ENCODE measurements around the gene UCN. TPM values are rescaled to one million over a fixed set of nuclear protein-coding genes. Genes with fewer than 3 reads are reported as not detected.

Gene UCN
- polyA plus RNA-seq, 1 donor (not counting 4 experiments of a cell fraction or from before 2014, with no cell fraction given), result 0.10 TPM

GRCh38 chr2:27258051-27258450, 50.2 kb downstream of the UCN start:
- FAIRE-seq, result no peak
- peaks cover 59% of the 10 kb centered on the region for H3K27me3 ChIP-seq (ENCODE audit: control insufficient read depth, extremely low read depth, insufficient read depth, low read length)
- dilution Hi-C loops (cut with MboI; ENCODE audit: extremely low pct_ligation_motif_present, low sequenced_read_pairs), result no loop called here

More at GRCh38 chr2:27258051-27258450, 50.2 kb downstream of the UCN start:
- Histone ChIP-seq H2AFZ (ENCODE audit: control insufficient read depth, low read length) (no peak overlapping the region), H3K9me3 (ENCODE audit: control insufficient read depth, low read depth, low read length) (no peaks in the 10 kb centered on the region), H3K9ac (ENCODE audit: control insufficient read depth, extremely low read depth, insufficient read depth, low read length) (no peak overlapping the region), H3K4me3 (ENCODE audit: control insufficient read depth in 2 of 3, extremely low read depth in 1 of 3, insufficient read depth in 2 of 3, low read depth in 1 of 3, low read length in 3 of 3) (no peak overlapping the region), H3K36me3 (ENCODE audit: control insufficient read depth in 2 of 2, extremely low read depth in 1 of 2, insufficient read depth in 2 of 2, low read length in 2 of 2) (no peaks in the 10 kb centered on the region), H3K4me2 (ENCODE audit: control insufficient read depth, extremely low read depth, insufficient read depth, low read depth, low read length) (no peak overlapping the region), H4K20me1 (ENCODE audit: control insufficient read depth, extremely low read depth, insufficient read depth, low read length) (no peaks in the 10 kb centered on the region), H3K27ac (ENCODE audit: control insufficient read depth, insufficient read depth, low read length) (no peak overlapping the region), H3K79me2 (ENCODE audit: control insufficient read depth, insufficient read depth, low read length) (no peaks in the 10 kb centered on the region), H3K9me1 (ENCODE audit: control insufficient read depth, extremely low read depth, insufficient read depth, low read length) (no peaks in the 10 kb centered on the region), H3K4me1 (ENCODE audit: control insufficient read depth, extremely low read depth, insufficient read depth, low read length) (peaks cover 5% of the 10 kb centered on the region)
- TF ChIP-seq CTCF (optimal IDR thresholded peaks at IDR 0.05 in 1 of 3, IDR thresholded peaks at IDR 0.05 in 1 of 3, conservative IDR thresholded peaks at IDR 0.05 in 1 of 3; ENCODE audit: extremely low read depth in 1 of 3, insufficient read depth in 2 of 3, low read length in 3 of 3), result no peak
- no peak for TF ChIP-seq EZH2 (IDR thresholded peaks at IDR 0.05; ENCODE audit: low read length)
- DNase-seq (ENCODE audit: low read depth, low spot score), result no peak

Other genes starting within 250 kb of the UCN start
- 393 to 636 TPM (median 541 TPM) in 3 replicates for gene OST4, start 236.8 kb downstream of the UCN start, polyA plus RNA-seq
- 0.01 to 0.06 TPM (median 0.03 TPM) in 3 replicates for gene EMILIN1, start 229.8 kb downstream of the UCN start, polyA plus RNA-seq
- 0.06 to 0.36 TPM (median 0.21 TPM) in 3 replicates for gene KHK, start 221.7 kb downstream of the UCN start, polyA plus RNA-seq
- gene CGREF1, start 189.3 kb downstream of the UCN start, polyA plus RNA-seq, result 1.1 to 1.4 TPM (median 1.3 TPM) in 3 replicates
- not detected in 3 replicates for gene ABHD1, start 184.6 kb downstream of the UCN start, polyA plus RNA-seq
- gene PREB, start 173.8 kb downstream of the UCN start, polyA plus RNA-seq, result 48.7 to 51.0 TPM (median 50.9 TPM) in 3 replicates
- gene PRR30, start 169.0 kb downstream of the UCN start, polyA plus RNA-seq, result not detected in 3 replicates
- not detected in 3 replicates for gene TCF23, start 159.4 kb downstream of the UCN start, polyA plus RNA-seq
- 154 to 168 TPM (median 156 TPM) in 3 replicates for gene ATRAID, start 96.4 kb downstream of the UCN start, polyA plus RNA-seq
- 55.1 to 72.3 TPM (median 60.4 TPM) in 3 replicates for gene SLC5A6, start 96.2 kb downstream of the UCN start, polyA plus RNA-seq
- 17.1 to 33.3 TPM (median 21.0 TPM) in 3 replicates for gene CAD, start 91.1 kb downstream of the UCN start, polyA plus RNA-seq
- not detected in 3 replicates for gene SLC30A3, start 45.4 kb downstream of the UCN start, polyA plus RNA-seq
- not detected in 3 replicates for gene DNAJC5G, start 33.0 kb downstream of the UCN start, polyA plus RNA-seq
- gene TRIM54, start 26.0 kb downstream of the UCN start, polyA plus RNA-seq, result not detected in 3 replicates
- 117 to 162 TPM (median 125 TPM) in 3 replicates for gene MPV17, start 14.7 kb upstream of the UCN start, polyA plus RNA-seq
- 44.7 to 53.4 TPM (median 51.3 TPM) in 3 replicates for gene GTF3C2, start 48.3 kb upstream of the UCN start, polyA plus RNA-seq
- gene EIF2B4, start 61.9 kb upstream of the UCN start, polyA plus RNA-seq, result 43.1 to 54.9 TPM (median 54.2 TPM) in 3 replicates
- 79.4 to 101 TPM (median 83.3 TPM) in 3 replicates for gene SNX17, start 62.2 kb upstream of the UCN start, polyA plus RNA-seq
- 8.8 to 14.3 TPM (median 8.9 TPM) in 3 replicates for gene ZNF513, start 72.3 kb upstream of the UCN start, polyA plus RNA-seq
- 31.8 to 86.8 TPM (median 55.5 TPM) in 3 replicates for gene PPM1G, start 101.1 kb upstream of the UCN start, polyA plus RNA-seq
- 144 to 157 TPM (median 148 TPM) in 3 replicates for gene NRBP1, start 120.2 kb upstream of the UCN start, polyA plus RNA-seq
- 8.6 to 22.9 TPM (median 14.7 TPM) in 3 replicates for gene KRTCAP3, start 133.9 kb upstream of the UCN start, polyA plus RNA-seq
- 10.4 to 14.4 TPM (median 12.7 TPM) in 3 replicates for gene IFT172, start 181.3 kb upstream of the UCN start, polyA plus RNA-seq
- 6.3 to 13.0 TPM (median 9.9 TPM) in 3 replicates for gene FNDC4, start 186.8 kb upstream of the UCN start, polyA plus RNA-seq
- 0.18 to 0.30 TPM (median 0.27 TPM) in 3 replicates for gene GCKR, start 188.4 kb upstream of the UCN start, polyA plus RNA-seq

Data from keratinocyte (primary cell).